HG03571 (cell line): ENCODE data around the gene ANKFN1.

Experiments
- ATAC-seq: cut with Tn5 transposase; IDR thresholded peaks from one replicate; pipeline ENCODE4 v1.9.1; 2021; ENCODE audit not compliant: unreplicated experiment

ANKFN1 gene

GRCh38 chr17:56178203-56178602, 24.9 kb downstream of the ANKFN1 start:
- ATAC-seq: no peak

DNA sequence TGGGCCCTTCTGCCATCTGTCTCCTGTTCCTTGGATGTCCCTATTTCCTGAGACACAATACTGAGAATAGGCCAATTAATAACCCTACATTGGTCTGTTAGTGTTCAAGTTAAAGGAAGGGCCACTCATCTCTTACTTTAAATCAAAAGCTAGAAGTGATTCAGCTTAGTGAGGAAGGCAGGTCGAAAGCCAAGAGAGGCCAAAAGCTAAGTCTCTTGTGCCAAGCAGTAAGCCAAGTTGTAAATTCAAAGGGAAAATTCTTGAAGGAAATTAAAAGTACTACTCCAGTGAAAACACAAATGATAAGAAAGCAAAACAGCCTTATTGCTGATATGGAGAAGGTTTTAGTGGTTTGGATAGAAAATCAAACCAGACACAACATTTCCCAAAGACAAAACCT, 28.8 kb downstream of the ANKFN1 start:
- no peak for ATAC-seq

DNA sequence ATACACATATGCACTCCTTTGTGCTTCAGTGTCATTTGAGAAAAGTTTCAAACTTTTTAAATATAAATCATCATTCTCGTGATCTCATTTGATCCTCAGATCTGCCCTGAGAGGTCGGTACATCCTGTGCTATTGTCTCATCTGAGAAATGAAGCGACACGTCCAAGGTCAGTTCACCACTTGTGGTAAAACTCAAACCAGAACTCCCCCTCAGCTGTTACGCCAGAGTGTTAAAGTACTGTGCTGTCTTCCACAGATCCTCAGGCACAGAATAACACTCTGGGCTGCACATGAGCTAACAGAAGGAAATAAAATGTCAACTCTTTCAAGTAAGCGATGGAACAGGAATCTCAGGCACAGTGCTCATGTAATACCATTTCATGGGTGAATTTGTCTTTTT, 31.4 kb downstream of the ANKFN1 start:
- ATAC-seq: no peak

DNA sequence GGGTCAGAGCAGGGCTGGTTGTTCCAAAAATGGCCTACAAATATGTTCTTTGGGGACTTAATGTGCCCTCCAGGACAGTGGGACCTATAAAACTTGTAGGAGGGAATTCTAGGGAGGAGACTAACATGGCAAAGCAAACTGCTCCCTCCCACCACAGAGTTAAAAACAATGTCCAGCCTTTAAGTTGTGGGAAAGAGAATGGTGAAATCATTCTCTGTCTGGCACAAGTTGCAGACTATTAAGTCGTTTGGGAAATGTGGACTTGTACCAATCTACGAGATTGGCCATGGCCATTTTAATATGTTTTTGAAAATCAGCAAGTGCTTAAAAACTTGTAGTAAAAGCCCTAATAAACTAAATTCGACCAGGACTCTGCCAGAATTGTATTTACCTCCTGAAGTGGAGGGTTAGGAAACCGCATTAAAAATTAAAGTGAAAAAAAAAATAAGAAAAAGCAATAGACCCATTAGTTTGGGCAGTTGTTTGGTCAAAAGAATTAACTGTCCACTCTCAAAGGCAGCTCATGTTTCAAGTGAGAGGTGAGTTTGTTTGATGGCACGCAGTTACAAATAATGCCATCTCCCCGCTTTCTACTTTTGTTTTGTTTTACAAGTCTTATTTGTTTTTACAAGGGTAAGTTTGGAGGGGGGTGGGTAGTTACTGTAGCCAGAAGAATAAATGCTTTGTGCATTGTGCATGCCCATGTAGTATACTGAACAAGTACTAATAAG, 32.4 kb downstream of the ANKFN1 start:
- no peak for ATAC-seq

DNA sequence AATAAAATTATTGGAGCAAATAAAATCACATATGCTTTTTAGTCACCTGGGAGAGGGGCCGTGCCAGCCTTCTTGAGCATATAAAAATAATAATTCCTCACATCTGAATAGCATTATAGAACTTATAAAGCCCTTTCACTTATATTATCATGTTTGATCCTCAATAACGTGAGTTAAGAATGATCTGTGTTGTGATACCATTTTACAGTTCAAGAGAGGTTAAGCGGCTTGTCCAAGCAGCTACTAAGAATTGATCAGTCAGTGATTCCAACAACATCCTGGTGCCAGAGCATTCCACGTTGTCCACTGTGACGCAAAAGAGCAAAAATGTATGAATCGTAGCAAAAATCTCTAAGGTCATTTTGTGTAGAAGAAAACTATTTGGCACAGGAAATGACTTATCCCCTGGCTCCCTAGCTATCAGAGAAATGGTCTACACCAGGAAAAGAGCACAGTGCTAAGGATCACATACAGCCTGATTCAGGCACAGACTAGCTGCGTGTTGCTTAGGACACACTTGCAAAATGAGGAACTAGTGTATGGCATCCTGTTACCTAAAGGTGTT, 33.0 kb downstream of the ANKFN1 start:
- ATAC-seq: no peak

DNA sequence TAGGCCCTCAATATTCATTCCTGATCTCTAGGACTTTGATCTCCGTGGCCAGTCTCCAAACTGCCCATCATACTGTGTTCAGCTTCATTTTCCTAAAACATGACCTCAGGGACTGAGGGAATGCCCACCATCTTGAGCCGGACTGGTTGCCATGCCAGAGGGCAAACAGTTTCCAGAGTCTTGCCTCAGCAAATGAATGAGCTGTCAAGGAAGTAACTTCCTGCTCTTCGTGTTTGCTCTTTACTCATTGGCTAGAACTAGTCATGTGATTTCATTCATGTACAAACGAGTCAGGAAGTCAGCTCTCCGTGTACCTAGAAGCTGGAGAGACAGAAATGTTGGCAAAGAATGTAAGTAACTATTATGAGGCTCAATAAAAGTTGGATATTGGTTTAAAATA, 50.2 kb downstream of the ANKFN1 start:
- ATAC-seq: no peak

DNA sequence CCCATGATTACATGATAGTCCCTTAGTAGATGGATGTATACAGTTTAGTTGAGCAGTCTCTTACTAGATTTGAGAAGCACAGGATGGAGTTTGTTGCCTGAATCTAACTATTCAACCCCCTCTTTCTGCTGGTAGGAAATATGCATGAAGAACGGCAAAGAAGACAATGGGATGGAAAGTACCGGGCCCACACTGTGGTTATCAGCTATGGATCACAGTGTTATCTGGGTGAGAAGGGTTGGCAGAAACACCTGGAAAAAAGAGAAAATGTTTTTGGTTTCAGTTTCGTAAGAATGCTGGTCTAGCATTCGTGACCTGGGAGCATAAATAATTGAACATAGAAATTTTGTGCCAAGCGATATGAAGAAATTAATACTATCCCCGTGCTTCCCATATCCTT, 53.1 kb downstream of the ANKFN1 start:
- ATAC-seq: no peak

- ATAC-seq: no peak
Measured at GRCh38 chr17:56213031-56213430, 59.8 kb downstream of the ANKFN1 start.

DNA sequence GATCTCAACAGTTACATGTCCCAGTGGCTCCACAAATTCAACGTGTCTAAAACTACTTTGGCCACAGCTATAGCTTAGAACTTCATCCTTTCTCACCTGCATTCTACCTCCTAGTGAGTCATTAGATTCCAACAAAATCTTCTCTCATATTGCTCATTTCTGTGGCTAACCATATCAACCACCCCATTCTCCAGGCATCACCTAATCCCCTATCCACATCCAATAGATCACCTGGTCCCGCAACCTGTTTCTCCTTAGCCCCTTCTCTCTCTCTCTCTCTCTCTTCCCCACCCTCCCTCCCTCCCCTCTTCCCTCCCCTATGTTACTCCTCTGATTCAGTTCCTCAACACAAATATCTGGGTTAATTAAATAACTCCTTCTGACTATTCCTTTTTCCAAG, 64.6 kb downstream of the ANKFN1 start:
- ATAC-seq: no peak

DNA sequence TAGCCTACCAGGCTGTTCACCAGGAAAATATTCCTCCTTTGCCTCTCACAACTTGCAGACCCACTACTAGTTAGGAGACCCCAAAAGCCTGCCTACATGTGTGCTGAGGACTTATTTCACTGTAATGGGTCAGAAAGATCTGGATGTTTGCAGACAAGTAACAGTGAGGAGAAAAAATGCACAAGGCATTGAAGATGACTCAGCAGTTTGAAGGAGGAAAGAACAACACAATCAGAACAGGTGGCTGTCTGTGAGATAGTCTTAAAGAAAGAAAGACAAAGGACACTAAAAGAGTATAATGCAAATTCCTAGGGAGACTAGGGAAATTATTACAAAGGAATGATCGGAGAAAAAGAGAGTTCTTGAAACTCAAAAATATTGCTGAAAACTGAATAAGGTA, 69.0 kb downstream of the ANKFN1 start:
- no peak for ATAC-seq

- ATAC-seq: no peak
Measured at GRCh38 chr17:56230660-56231059, 77.4 kb downstream of the ANKFN1 start.

DNA sequence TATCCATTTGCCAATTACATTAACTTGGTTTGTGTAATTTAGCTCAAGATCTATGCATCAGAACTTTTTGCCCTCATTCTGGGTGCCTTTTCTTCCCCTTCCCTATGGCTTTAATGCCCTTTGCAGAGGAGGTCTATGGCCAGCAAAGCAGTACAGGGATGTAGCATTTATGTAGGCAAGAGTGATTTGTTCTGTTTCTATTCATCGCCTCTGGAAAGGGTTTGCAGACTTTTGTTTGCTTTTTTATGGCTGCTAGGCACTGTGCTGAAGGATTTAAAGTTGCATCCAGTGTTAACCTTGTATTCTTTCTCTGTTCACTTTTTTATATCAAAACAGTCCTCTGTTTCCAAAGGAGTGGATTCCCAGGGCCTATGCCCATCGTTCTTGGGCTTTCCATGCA, 78.0 kb downstream of the ANKFN1 start:
- ATAC-seq: no peak

GRCh38 chr17:56231693-56232092, 78.4 kb downstream of the ANKFN1 start:
- ATAC-seq: no peak

DNA sequence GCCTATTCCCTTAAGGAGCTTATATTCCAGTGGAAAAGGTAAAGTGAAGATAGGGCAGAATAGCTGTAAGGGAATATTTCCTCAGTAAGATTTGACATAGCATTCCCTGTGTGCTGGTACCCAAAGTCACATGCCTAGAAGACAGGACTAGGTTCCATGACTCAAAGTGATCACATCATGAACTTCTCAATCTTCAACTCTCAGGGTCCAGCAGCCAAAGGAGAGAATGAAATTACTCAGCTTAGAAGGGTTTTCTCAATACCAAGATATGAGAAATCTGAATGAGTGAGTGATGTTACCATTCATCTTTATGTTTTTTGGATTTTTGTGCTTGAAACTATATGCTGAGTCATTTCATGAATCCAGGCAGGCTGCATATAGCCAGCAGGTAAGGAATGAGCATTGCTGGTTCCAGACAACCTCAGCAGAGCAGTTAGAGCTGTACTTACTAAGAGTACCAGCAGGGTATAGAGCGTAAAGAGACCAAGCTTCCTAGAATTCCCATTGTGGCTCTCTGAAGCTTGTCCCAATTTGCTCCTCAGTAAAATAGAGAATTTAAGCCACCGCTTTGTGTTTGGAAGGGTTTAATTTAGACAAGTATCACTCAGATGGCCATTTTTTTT, 91.1 kb downstream of the ANKFN1 start:
- no peak for ATAC-seq

GRCh38 chr17:56247816-56248215, 94.5 kb downstream of the ANKFN1 start:
- no peak for ATAC-seq

DNA sequence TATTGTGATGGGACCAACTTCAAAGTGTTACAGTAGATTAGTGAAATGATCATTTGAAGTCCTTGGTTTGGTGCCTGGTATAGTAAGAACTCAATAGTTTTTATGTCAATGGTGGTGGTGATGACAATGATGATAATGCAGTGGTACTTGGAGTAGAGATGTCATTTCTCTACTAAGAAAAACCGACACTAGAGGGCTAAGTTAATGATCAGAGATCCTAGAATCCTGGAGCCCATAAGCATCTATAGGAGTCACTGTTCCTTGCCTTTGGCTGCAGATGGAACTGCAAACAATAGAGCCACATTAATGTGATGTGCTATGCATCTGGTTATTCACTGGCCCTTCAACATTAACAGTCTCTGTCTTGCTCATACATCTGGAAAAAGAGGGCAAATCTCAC, 103.8 kb downstream of the ANKFN1 start:
- ATAC-seq: no peak

DNA sequence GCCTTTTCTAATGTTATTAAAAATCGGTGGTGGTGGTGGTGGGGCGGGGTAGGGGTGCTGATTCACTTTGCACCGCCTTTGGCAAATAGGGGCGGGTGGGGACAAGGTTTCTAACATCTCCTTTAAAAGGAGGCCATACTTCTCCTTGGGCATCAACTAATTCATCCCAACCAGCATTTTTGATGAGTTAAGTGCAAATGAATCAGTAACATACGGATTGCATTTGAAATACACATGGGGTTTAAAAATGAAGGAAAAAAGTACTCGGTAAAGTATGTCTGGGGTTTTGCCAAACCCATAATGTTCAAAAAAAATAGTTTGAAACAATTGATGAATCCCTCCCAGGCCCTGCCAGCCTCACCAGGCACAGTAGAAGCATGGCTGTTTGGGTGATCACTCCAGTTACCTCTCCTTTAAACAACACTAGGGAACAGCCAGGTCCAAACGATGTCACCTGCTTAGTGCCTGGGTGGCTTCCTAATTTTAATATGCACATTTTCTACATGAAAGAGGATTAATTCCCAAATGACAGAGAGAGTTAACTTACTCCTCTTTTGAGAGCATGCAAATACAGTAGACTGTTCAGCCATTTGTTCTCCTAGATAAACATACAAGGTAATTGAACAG, 107.2 kb downstream of the ANKFN1 start:
- ATAC-seq: no peak

GRCh38 chr17:56262803-56263202, 109.5 kb downstream of the ANKFN1 start:
- ATAC-seq: no peak

DNA sequence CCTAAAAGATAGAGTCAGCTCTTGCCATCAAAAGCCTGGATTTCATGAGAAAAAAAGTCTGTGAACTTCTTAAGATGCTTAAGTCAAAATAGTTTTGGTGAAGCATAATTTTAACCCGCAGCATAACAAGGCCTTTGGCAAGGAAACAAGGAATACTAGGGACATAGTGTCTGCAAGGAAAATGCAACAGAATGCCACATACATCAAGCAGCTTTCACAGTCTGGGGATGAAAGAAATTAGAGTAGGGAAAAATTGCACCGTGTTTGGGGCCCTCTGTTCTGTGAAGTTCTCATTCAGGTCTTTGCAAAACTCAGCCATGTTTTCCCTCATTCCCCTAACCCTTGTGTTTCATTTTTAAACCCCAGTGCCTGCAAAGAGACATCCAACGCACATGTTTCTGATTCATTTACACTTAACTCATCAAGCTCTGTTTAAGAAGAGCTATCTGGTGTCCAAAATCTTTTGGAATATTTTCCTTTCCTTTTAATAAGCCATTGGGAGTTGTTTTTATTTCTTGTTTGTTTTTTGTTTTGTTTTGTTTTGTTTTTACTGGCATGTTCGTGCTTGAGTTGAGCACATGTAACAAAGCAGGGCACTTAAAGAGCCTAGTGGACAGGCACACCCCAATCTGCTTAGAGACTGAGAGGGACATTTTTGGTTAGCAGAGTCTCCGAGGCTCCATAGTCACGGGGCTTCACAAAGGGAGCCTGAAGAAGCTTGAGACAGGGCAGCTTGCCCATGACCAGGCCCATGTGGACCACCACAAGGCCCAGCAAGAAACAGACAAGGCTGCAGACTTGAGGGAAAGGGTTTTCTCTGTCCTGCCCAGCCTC, 116.5 kb downstream of the ANKFN1 start:
- ATAC-seq: no peak

GRCh38 chr17:56274491-56274890, 121.2 kb downstream of the ANKFN1 start:
- no peak for ATAC-seq

DNA sequence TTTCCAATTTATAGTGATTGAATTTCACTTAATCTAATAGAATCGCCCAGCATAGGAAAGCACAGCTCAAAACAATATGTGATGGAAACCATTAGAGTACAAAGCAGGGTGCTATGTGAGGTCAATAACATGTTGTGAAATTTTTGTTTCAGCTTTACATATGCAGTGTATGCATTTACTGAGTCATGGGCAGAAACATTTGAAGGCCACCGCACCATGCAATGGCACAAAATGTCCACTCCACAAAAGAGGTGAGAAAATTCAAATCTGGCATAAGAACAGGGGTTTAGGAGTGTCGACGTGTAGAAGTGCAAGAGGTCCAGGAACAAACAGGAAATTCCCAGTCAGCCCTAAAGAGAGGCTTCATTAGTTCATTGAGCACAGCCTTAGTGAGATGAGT, 131.2 kb downstream of the ANKFN1 start:
- ATAC-seq: no peak
